IPS DF 4.7 (cell line): ENCODE results near the gene NRG3.

Experiments
- DNase-seq: peaks from one replicate; pipeline ENCODE4 v3.0.0-alpha.2; 2013; ENCODE audit warnings: low spot score; ENCODE audit errors: extremely low read depth

The NRG3 gene

GRCh38 chr10:82084904-82085303, 209.9 kb downstream of the NRG3 start:
- no peak for DNase-seq

GRCh38 chr10:82089327-82089726, 214.3 kb downstream of the NRG3 start:
- DNase-seq = peak; percentile 16

GRCh38 chr10:82091413-82091812, 216.4 kb downstream of the NRG3 start:
- DNase-seq = no peak

- DNase-seq = no peak
Observed at GRCh38 chr10:82092111-82092510, 217.1 kb downstream of the NRG3 start.

GRCh38 chr10:82124713-82125112, 249.7 kb downstream of the NRG3 start:
- DNase-seq = no peak

GRCh38 chr10:82128527-82128926, 253.5 kb downstream of the NRG3 start:
- DNase-seq = no peak

- no peak for DNase-seq
Observed at GRCh38 chr10:82136103-82136502, 261.1 kb downstream of the NRG3 start.

- DNase-seq = no peak
Observed at GRCh38 chr10:82144153-82144552, 269.2 kb downstream of the NRG3 start.

- no peak for DNase-seq
Observed at GRCh38 chr10:82148764-82149163, 273.8 kb downstream of the NRG3 start.

- DNase-seq = no peak
Observed at GRCh38 chr10:82149674-82150073, 274.7 kb downstream of the NRG3 start.

GRCh38 chr10:82150123-82150900, 275.3 kb downstream of the NRG3 start:
- peak; percentile 76 for DNase-seq

GRCh38 chr10:82160307-82160706, 285.3 kb downstream of the NRG3 start:
- no peak for DNase-seq

- no peak for DNase-seq
Observed at GRCh38 chr10:82161264-82161663, 286.3 kb downstream of the NRG3 start.

GRCh38 chr10:82162549-82163195, 287.7 kb downstream of the NRG3 start:
- no peak for DNase-seq

GRCh38 chr10:82171899-82172298, 296.9 kb downstream of the NRG3 start:
- no peak for DNase-seq

GRCh38 chr10:82176587-82176986, 301.6 kb downstream of the NRG3 start:
- DNase-seq = no peak

- no peak for DNase-seq
Observed at GRCh38 chr10:82190432-82191260, 315.7 kb downstream of the NRG3 start.

- no peak for DNase-seq
Observed at GRCh38 chr10:82191653-82192052, 316.7 kb downstream of the NRG3 start.

GRCh38 chr10:82192665-82193064, 317.7 kb downstream of the NRG3 start:
- no peak for DNase-seq

GRCh38 chr10:82194419-82194818, 319.4 kb downstream of the NRG3 start:
- no peak for DNase-seq

GRCh38 chr10:82206831-82207230, 331.8 kb downstream of the NRG3 start:
- DNase-seq = no peak

- no peak for DNase-seq
Observed at GRCh38 chr10:82208726-82209125, 333.7 kb downstream of the NRG3 start.
